Retinal pigment epithelial cell (primary cell): Measurements from ENCODE around the gene CCR5.

ENCODE experiments used
- DNase-seq: peaks from one replicate; pipeline ENCODE4 v3.0.0-alpha.2; 2010; ENCODE audit warnings: low read depth
- H3K4me3 ChIP-seq: 2 replicates; pipeline ENCODE4 v1.5.1; 2011; ENCODE audit warnings: mild to moderate bottlenecking, low read length, control low read depth, moderate library complexity
- CTCF ChIP-seq: conservative IDR thresholded peaks from 2 replicates; pipeline ENCODE4 v1.5.1; 2011; ENCODE audit warnings: low read depth, low read length, control low read depth, inconsistent platforms

CCR5 gene

GRCh38 chr3:46337911-46338310 lies 32.8 kb upstream of the CCR5 start:
- TF ChIP-seq CTCF = no peak
- H3K4me3 ChIP-seq = no peak overlapping the region
- DNase-seq = no peak

DNA sequence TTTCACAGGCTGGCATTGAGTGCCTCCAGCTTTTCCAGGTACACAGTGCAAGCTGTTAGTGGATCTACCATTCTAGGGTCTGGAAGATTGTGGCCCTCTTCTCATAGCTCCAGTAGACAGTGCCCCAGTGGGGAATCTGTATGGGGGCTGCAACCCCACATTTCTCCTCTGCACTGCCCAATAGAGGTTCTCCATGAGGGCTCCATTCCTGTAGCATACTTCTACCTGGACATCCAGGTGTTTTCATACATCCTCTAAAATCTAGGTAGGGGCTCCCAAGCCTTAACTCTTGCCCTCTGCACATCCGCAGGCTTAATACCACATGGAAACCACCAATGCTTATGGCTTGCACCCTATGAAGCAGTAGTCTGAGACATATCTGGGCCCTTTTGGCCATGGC lies 31.9 kb upstream of the CCR5 start:
- H3K4me3 ChIP-seq = no peak overlapping the region
- DNase-seq = no peak
- TF ChIP-seq CTCF = no peak

- no peak for TF ChIP-seq CTCF
- H3K4me3 ChIP-seq = no peak overlapping the region
- DNase-seq = no peak
These were observed 26.3 kb upstream of the CCR5 start for GRCh38 chr3:46344476-46344875.

- DNase-seq = no peak
- H3K4me3 ChIP-seq = no peak overlapping the region
These were observed 21.8 kb upstream of the CCR5 start for GRCh38 chr3:46348823-46349482.

DNA sequence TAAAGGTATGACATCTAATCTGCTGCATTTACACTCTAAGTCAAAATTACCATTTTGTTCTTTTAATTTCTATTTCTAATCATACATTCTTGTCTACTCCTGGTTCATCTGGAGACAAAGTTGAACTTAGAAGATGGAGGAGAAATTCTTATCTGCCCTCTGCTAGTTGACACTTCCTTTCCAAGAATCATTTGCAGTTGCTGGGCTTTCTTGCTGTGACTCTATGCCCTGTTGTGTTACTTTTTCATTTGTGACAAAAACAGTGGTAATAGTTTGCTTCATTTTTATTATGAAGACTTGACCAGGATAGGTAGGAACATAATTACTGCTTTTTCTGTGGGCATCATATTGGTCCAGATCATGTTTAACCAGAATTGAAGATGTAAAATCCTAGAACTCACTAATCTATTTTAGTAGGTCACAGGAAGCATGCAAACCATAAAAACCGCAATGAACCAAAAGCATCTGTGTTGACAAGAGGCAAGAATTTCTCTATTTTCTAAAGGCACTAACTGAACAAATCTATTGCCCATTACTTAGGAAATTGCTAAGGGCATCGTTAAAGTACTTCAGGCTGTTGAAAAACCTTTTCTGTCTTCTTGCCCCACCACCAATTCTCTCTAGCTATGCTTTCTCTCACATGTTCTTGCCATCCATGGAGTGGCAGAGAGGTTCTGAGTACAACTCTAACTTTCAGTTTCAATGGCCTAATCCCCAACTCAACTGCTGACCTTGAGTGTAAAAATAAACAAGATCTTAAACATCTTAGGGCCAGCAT lies 21.1 kb upstream of the CCR5 start:
- no peak for DNase-seq
- no peak for TF ChIP-seq CTCF
- H3K4me3 ChIP-seq = no peak overlapping the region

More at GRCh38 chr3:46348823-46349482, 21.8 kb upstream of the CCR5 start:
- TF ChIP-seq CTCF = no peak

DNA sequence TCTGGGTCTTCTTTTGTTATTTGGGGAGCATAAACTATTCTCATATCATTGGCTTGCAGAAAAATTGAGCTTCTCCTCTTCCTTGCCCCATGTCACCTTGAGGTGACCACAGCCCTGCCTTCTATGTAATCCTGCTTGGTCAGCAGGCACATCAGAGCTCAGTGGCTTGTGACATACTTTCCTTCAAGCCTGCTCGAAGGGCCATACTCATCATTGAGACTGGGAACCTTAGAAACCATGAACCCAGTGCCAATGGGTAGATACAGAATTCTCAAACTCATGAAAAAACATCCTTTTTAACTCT lies 20.5 kb upstream of the CCR5 start:
- no peak overlapping the region for H3K4me3 ChIP-seq
- no peak for DNase-seq
- TF ChIP-seq CTCF = no peak

DNA sequence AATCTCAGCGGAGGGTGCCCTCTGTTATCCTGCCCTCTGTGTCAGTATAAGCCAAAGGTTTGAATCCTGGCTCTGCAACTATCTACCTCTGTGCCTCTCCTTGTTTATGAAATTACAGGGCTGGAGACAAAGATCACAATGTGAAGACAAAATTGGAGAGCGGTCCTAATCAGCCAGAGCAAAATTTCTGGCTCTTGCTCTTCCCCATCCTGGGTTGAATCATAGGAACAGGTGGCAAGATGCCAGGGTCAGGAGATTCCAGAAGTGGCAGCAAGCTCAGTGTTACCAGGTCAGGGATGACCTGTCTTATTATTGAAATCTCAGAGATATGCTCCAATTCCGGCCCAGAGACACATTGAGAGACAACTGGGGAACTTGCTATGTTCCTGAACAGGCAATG lies 19.1 kb upstream of the CCR5 start:
- no peak for DNase-seq
- no peak overlapping the region for H3K4me3 ChIP-seq
- no peak for TF ChIP-seq CTCF
